Karpas-422 (cell line): Measurements from ENCODE around the gene MSS51. TPM values are rescaled to one million over a fixed set of nuclear protein-coding genes. Genes with fewer than 3 reads are reported as not detected.
A peak's percentile ranks its signal among the peaks of the same experiment; 100 is the strongest.

Experiments used
- DNase-seq: peaks from one replicate; pipeline ENCODE4 v3.0.0-alpha.2; 2015
- H2AFZ ChIP-seq: fragments of 200-600 bp; sonication (generic); 2 replicates; pipeline ENCODE4 v1.6.1; 2014; ENCODE audit warnings: antibody characterized with exemption, low read length, mixed read lengths
- H3K27ac ChIP-seq: fragments of 200-600 bp; sonication (generic); 2 replicates; pipeline ENCODE4 v1.5.1; 2014; ENCODE audit warnings: mild to moderate bottlenecking, low read length, moderate library complexity
- H3K27me3 ChIP-seq: fragments of 200-600 bp; sonication (generic); 2 replicates; pipeline ENCODE4 v1.6.1; 2014; ENCODE audit warnings: low read length, mixed read lengths
- H3K36me3 ChIP-seq: fragments of 200-600 bp; sonication (generic); 2 replicates; pipeline ENCODE4 v1.6.1; 2014; ENCODE audit warnings: low read length, mixed read lengths; ENCODE audit not compliant: insufficient read depth
- H3K4me1 ChIP-seq: fragments of 200-600 bp; sonication (generic); 2 replicates; pipeline ENCODE4 v1.6.1; 2014; ENCODE audit warnings: mild to moderate bottlenecking, low read length, mixed read lengths
- H3K4me2 ChIP-seq: fragments of 200-600 bp; sonication (generic); 2 replicates; pipeline ENCODE4 v1.6.1; 2014; ENCODE audit warnings: low read length, low read depth, mild to moderate bottlenecking; ENCODE audit not compliant: poor library complexity, severe bottlenecking
- H3K4me3 ChIP-seq: fragments of 200-600 bp; sonication (generic); 2 replicates; pipeline ENCODE4 v1.5.1; 2014; ENCODE audit warnings: mild to moderate bottlenecking, antibody characterized with exemption, low read length, mixed read lengths
- H3K79me2 ChIP-seq: fragments of 200-600 bp; sonication (generic); 2 replicates; pipeline ENCODE4 v1.6.1; 2014; ENCODE audit warnings: mild to moderate bottlenecking, low read length, mixed read lengths
- H3K9ac ChIP-seq: fragments of 200-600 bp; sonication (generic); 2 replicates; pipeline ENCODE4 v1.6.0; 2014; ENCODE audit warnings: low read length
- H3K9me2 ChIP-seq: fragments of 200-600 bp; sonication (generic), shearing (Covaris generic); replicated peaks from 2 replicates; pipeline ENCODE4 v1.6.0; 2014; ENCODE audit warnings: mild to moderate bottlenecking, low read length, moderate library complexity; ENCODE audit not compliant: insufficient read depth
- H3K9me3 ChIP-seq: fragments of 300-700, 200-600 bp; sonication (generic); 2 replicates; pipeline ENCODE4 v1.6.1; 2014; ENCODE audit warnings: low read length, mixed read lengths
- H4K20me1 ChIP-seq: fragments of 200-600 bp; sonication (generic); 2 replicates; pipeline ENCODE4 v1.6.1; 2014; ENCODE audit warnings: mild to moderate bottlenecking, antibody characterized with exemption, low read length, low read depth; ENCODE audit not compliant: insufficient read depth
- total RNA-seq: library from RNA; depleted of rRNA; stranded (reverse); fragments of >200 nt; shearing (Covaris generic); gene quantifications from 2 replicates; pipeline ENCODE4 v1.2.3, GENCODE V29; 2014; ENCODE audit warnings: low replicate concordance

Gene MSS51
- total RNA-seq, 1 experiment from 2014 or later, result 5.7 TPM

DNA sequence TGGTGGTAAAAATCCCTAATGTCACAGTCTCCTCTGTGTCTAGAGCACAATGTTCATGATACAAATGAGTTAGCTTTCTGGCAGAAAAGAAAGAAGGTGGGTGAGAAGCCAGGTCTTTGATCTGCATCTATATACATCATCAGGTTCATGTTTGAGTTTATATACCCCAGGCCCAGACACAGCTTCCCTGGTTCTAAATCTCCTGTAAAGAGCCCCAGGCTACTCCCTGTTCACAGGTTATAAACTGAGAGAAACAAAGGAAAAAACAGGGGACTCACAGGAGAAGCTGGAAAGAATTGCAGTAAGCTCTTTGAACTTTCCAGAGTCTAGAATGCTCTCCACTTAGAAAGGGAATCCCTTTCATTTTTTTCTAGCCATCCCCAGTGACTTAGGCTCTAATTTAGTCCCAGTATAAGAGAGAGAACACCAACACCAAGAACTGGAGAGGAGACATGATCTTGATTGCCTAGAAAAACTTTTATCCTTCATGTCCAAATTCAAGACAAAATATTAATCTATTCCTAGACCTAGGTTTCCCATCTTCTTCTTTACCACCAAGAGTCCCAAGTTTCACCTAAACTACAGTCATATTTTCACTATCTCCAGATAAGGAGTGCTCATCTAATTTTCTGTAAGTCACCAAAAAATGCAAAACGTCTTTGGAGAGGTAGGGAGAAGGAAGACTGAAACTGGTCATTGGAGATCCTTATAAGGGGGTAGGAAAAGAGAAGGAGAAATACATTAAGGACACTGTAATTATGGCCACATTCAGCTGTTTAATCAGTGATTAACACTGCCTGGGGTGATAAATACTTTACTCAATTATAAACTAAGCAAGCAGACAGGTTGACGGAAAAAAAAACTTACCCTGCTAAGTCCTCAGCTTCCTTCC lies 469 bp downstream of the MSS51 start:
- H3K9me2 ChIP-seq, result 0 out of 2 replicates have a peak, but pooled peaks cover 6% of the 10 kb centered on the region
- H3K9ac ChIP-seq, result no peak overlapping the region
- peaks cover 21% of the 10 kb centered on the region; the same call in 1 of the 2 replicates for H3K36me3 ChIP-seq
- no peak overlapping the region for H3K4me3 ChIP-seq
- H3K4me1 ChIP-seq, result no peaks in the 10 kb centered on the region
- H3K79me2 ChIP-seq, result no peaks in the 10 kb centered on the region
- H2AFZ ChIP-seq, result no peak overlapping the region
- no peaks in the 10 kb centered on the region for H4K20me1 ChIP-seq
- no peak overlapping the region for H3K4me2 ChIP-seq
- no peaks in the 10 kb centered on the region for H3K9me3 ChIP-seq
- DNase-seq, result no peak
- H3K27me3 ChIP-seq, result no peaks in the 10 kb centered on the region
- no peak overlapping the region for H3K27ac ChIP-seq

- H3K9ac ChIP-seq, result no peak overlapping the region
- no peaks in the 10 kb centered on the region for H3K9me3 ChIP-seq
- 0 out of 2 replicates have a peak, but pooled peaks cover 6% of the 10 kb centered on the region for H3K9me2 ChIP-seq
- no peaks in the 10 kb centered on the region for H3K4me1 ChIP-seq
- H3K27ac ChIP-seq, result no peak overlapping the region
- H4K20me1 ChIP-seq, result no peaks in the 10 kb centered on the region
- H2AFZ ChIP-seq, result no peak overlapping the region
- peaks cover 44% of the 10 kb centered on the region; the same call in 1 of the 2 replicates for H3K36me3 ChIP-seq
- H3K27me3 ChIP-seq, result no peaks in the 10 kb centered on the region
- H3K4me3 ChIP-seq, result no peak overlapping the region
- DNase-seq, result no peak
- H3K79me2 ChIP-seq, result no peaks in the 10 kb centered on the region
- no peak overlapping the region for H3K4me2 ChIP-seq
These were observed 7.0 kb downstream of the MSS51 start for GRCh38 chr10:73426318-73426717.

DNA sequence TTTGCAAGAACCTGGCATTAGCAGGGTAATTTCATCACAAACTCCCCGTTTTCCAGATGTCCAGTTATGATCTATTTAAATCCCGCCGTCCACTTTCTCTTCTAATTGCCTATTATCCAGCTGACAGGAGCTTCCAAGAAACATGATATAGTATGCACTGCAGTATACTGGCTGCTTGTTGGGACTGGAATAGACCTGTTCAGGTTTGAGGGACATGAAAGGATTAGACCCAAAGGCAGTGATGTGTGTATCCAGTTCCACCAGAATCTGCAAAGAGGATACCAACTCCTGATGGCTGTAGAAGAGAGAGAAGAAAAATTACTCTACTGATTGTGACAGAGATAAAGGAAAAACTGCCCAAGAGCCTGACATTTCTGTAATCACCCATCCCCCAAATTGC lies 8.9 kb downstream of the MSS51 start:
- Histone ChIP-seq H3K4me1 (no peaks in the 10 kb centered on the region), H4K20me1 (no peaks in the 10 kb centered on the region), H3K79me2 (no peaks in the 10 kb centered on the region), H3K4me2 (no peak overlapping the region), H3K36me3 (peaks cover 30% of the 10 kb centered on the region; the same call in 1 of the 2 replicates), H3K9me3 (no peaks in the 10 kb centered on the region), H3K4me3 (no peak overlapping the region), H3K27ac (no peak overlapping the region), H3K9ac (no peak overlapping the region), H2AFZ (no peak overlapping the region), H3K9me2 (no peaks in the 10 kb centered on the region), H3K27me3 (no peaks in the 10 kb centered on the region)
- no peak for DNase-seq

GRCh38 chr10:73423309-73423708 lies 10.1 kb downstream of the MSS51 start:
- Histone ChIP-seq H3K9me3 (no peaks in the 10 kb centered on the region), H3K27ac (no peak overlapping the region), H3K4me1 (no peaks in the 10 kb centered on the region), H3K9ac (no peak overlapping the region), H2AFZ (no peak overlapping the region), H3K27me3 (no peaks in the 10 kb centered on the region), H3K79me2 (no peaks in the 10 kb centered on the region), H3K36me3 (peaks cover 30% of the 10 kb centered on the region; the same call in 1 of the 2 replicates), H3K9me2 (no peaks in the 10 kb centered on the region), H3K4me3 (no peak overlapping the region), H3K4me2 (no peak overlapping the region), H4K20me1 (no peaks in the 10 kb centered on the region)
- DNase-seq, result no peak

DNA sequence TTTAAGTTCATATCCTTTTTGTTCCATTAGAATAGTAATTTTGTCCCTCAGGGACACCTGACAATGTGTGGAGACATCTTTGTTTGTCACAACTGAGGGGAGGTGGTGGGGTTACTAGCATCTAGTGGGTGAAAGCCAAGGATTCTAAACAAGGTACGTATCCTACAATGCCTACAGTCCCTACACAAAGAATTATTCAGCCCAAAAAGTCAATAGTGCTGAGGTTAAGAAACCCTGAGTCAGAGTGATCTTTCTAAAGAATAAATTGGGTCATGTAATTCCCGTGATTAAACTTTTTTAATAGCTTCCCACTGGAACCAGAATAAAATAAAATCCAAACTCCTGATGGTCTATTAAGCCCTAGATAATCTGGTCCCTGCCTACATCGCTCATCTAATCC lies 16.8 kb downstream of the MSS51 start:
- Histone ChIP-seq H3K9ac (no peak overlapping the region), H3K27me3 (no peaks in the 10 kb centered on the region), H3K27ac (no peak overlapping the region), H3K9me3 (no peaks in the 10 kb centered on the region), H3K4me3 (no peak overlapping the region), H2AFZ (no peak overlapping the region), H4K20me1 (no peaks in the 10 kb centered on the region), H3K9me2 (no peaks in the 10 kb centered on the region), H3K36me3 (no peaks in the 10 kb centered on the region), H3K4me1 (peaks cover 19% of the 10 kb centered on the region), H3K79me2 (peaks cover 22% of the 10 kb centered on the region), H3K4me2 (no peak overlapping the region)
- no peak for DNase-seq

- Histone ChIP-seq H3K4me2 (peak overlapping the region; percentile 79), H3K4me3 (peak overlapping the region; percentile 83), H3K27ac (peak overlapping the region; percentile 28; the same call in 1 of the 2 replicates), H3K27me3 (no peaks in the 10 kb centered on the region), H3K36me3 (no peaks in the 10 kb centered on the region; the same call in 1 of the 2 replicates), H3K9me3 (no peaks in the 10 kb centered on the region), H3K79me2 (peaks cover 44% of the 10 kb centered on the region), H3K9ac (peak overlapping the region; percentile 72), H2AFZ (peak overlapping the region; percentile 82; the same call in 1 of the 2 replicates), H3K9me2 (no peaks in the 10 kb centered on the region), H3K4me1 (peaks cover 31% of the 10 kb centered on the region), H4K20me1 (no peaks in the 10 kb centered on the region)
- peak; percentile 59 for DNase-seq
These were observed 19.0 kb downstream of the MSS51 start for GRCh38 chr10:73414230-73414945.

- DNase-seq, result peak; percentile 96
- peak within 1 kb of the TSS; percentile 79 for H3K4me2 ChIP-seq
- H2AFZ ChIP-seq, result peak within 1 kb of the TSS; percentile 82; the same call in 1 of the 2 replicates
- H3K27ac ChIP-seq, result peak within 1 kb of the TSS; percentile 69
- H4K20me1 ChIP-seq, result peaks cover 4% of the 10 kb centered on the region; the same call in 1 of the 2 replicates
- H3K9me3 ChIP-seq, result no peaks in the 10 kb centered on the region
- H3K9me2 ChIP-seq, result no peaks in the 10 kb centered on the region
- no peaks in the 10 kb centered on the region; the same call in 1 of the 2 replicates for H3K36me3 ChIP-seq
- H3K4me3 ChIP-seq, result peak within 1 kb of the TSS; percentile 83
- peak within 1 kb of the TSS; percentile 87 for H3K9ac ChIP-seq
- peaks cover 51% of the 10 kb centered on the region for H3K79me2 ChIP-seq
- H3K27me3 ChIP-seq, result no peaks in the 10 kb centered on the region
- peaks cover 38% of the 10 kb centered on the region for H3K4me1 ChIP-seq
These were observed 19.7 kb downstream of the MSS51 start, which contains the start of gene ANXA7 for GRCh38 chr10:73413528-73414229. TSS of gene ANXA7 (minus strand) at chr10:73414058. CDS start at chr10:73400856, 13,202 bp downstream.
